Hepatocyte (in vitro differentiated cells): ENCODE results near the gene CC2D2B.

Experiments
- CTCF ChIP-seq: fragments of 200-600 bp; sonication (generic); IDR thresholded peaks from 2 replicates; pipeline ENCODE4 v1.5.1; 2016; ENCODE audit warnings: antibody characterized with exemption, mild to moderate bottlenecking; ENCODE audit not compliant: poor library complexity
- EZH2 ChIP-seq: fragments of 200-600 bp; sonication (generic); IDR thresholded peaks from 2 replicates; pipeline ENCODE4 v1.6.1; 2016; ENCODE audit warnings: antibody characterized with exemption, mild to moderate bottlenecking, borderline replicate concordance

- TF ChIP-seq CTCF (no peak), EZH2 (no peak)
Observed at GRCh38 chr10:95896071-95896850, 11.5 kb upstream of the CC2D2B start.
